ENCODE measurements around the gene ALDH3A2.
"Not testable (repeated sequence)": the region's sequence is repeated elsewhere in the genome, so short reads cannot be mapped to it uniquely, and the experiment has no call there.

The ALDH3A2 gene

GRCh38 chr17:19651451-19652238, 3.1 kb downstream of the ALDH3A2 start:
- no peak for DNase-seq

GRCh38 chr17:19652595-19652994, 4.0 kb downstream of the ALDH3A2 start:
- no peak for DNase-seq

- DNase-seq: no peak
Measured at GRCh38 chr17:19654342-19654886, 5.9 kb downstream of the ALDH3A2 start.

GRCh38 chr17:19654896-19655295, 6.3 kb downstream of the ALDH3A2 start:
- no peak for DNase-seq

- DNase-seq: no peak
Measured at GRCh38 chr17:19656336-19656735, 7.8 kb downstream of the ALDH3A2 start.

GRCh38 chr17:19656851-19657581, 8.5 kb downstream of the ALDH3A2 start:
- DNase-seq: no peak

- no peak for DNase-seq
Measured at GRCh38 chr17:19659366-19660177, 11.0 kb downstream of the ALDH3A2 start.

- DNase-seq: no peak
Measured at GRCh38 chr17:19660219-19660870, 11.8 kb downstream of the ALDH3A2 start.

GRCh38 chr17:19661121-19661520, 12.6 kb downstream of the ALDH3A2 start:
- no peak for DNase-seq

- DNase-seq: no peak
Measured at GRCh38 chr17:19663097-19663496, 14.5 kb downstream of the ALDH3A2 start.

GRCh38 chr17:19664136-19664820, 15.7 kb downstream of the ALDH3A2 start:
- no peak for DNase-seq

GRCh38 chr17:19664821-19665181, 16.2 kb downstream of the ALDH3A2 start:
- no peak for DNase-seq

- DNase-seq: not testable (repeated sequence)
Measured at GRCh38 chr17:19669680-19670079, 21.1 kb downstream of the ALDH3A2 start.

- DNase-seq: no peak
Measured at GRCh38 chr17:19670908-19671307, 22.4 kb downstream of the ALDH3A2 start.

- no peak for DNase-seq
Measured at GRCh38 chr17:19671433-19671832, 22.9 kb downstream of the ALDH3A2 start.

GRCh38 chr17:19672009-19672750, 23.6 kb downstream of the ALDH3A2 start:
- DNase-seq: no peak

GRCh38 chr17:19673623-19674022, 25.1 kb downstream of the ALDH3A2 start:
- DNase-seq: no peak

GRCh38 chr17:19676896-19677295, 28.3 kb downstream of the ALDH3A2 start:
- no peak for DNase-seq

GRCh38 chr17:19677736-19678379, 29.3 kb downstream of the ALDH3A2 start:
- DNase-seq: no peak

- DNase-seq: no peak
Measured at GRCh38 chr17:19678581-19679453, 30.3 kb downstream of the ALDH3A2 start.
